Epithelial cell of alveolus of lung (primary cell): ENCODE data around the gene THAP6. TPM values are rescaled to one million over a fixed set of nuclear protein-coding genes. Genes with fewer than 3 reads are reported as not detected.

Experiments used
- total RNA-seq: library from RNA; depleted of rRNA; stranded (reverse); fragments of >200 nt; gene quantifications from 2 replicates; pipeline ENCODE4 v1.2.1, GENCODE V29; 2015

Gene THAP6
- 6.9 and 18.8 TPM in 2 replicates for total RNA-seq

GRCh38 chr4:75514131-75514948, at the start of gene THAP6, which contains the start of gene RCHY1:
Gene THAP6, plus strand, starts transcription at chr4:75514473. Its CDS starts 980 bp downstream, at chr4:75515453.
Gene RCHY1, minus strand, starts transcription at chr4:75514403. Its CDS starts 117 bp downstream, at chr4:75514286.

GRCh38 chr4:75555294-75556164, 41.3 kb downstream of the THAP6 start, which contains the start of gene ODAPH:
Gene ODAPH, plus strand, starts transcription at chr4:75556066. Its CDS starts 17 bp downstream, at chr4:75556083.

Other genes with a start within 250 kb of the THAP6 start
- 8.9 and 16.7 TPM in 2 replicates for gene RCHY1, start 70 bp upstream of the THAP6 start, total RNA-seq
- gene ODAPH, start 41.6 kb downstream of the THAP6 start, total RNA-seq: 0.08 and 0.39 TPM in 2 replicates
- gene CDKL2, start 116.1 kb downstream of the THAP6 start, total RNA-seq: 0.26 TPM in 1 of 2 replicates, not detected in the other
- 104 and 113 TPM in 2 replicates for gene G3BP2, start 158.9 kb downstream of the THAP6 start, total RNA-seq
- 63.8 and 83.7 TPM in 2 replicates for gene USO1, start 210.1 kb downstream of the THAP6 start, total RNA-seq